AG09309 (cell line): Measurements from ENCODE around the gene USF1.

ENCODE experiments used
- DNase-seq: peaks from one replicate; pipeline ENCODE4 v3.0.0-alpha.2; 2010; ENCODE audit warnings: low read depth
- H3K4me3 ChIP-seq: 2 replicates; pipeline ENCODE4 v1.5.1; 2011; ENCODE audit warnings: mild to moderate bottlenecking, low read depth, low read length, moderate library complexity; ENCODE audit not compliant: control insufficient read depth
- CTCF ChIP-seq: IDR thresholded peaks from 2 replicates; pipeline ENCODE4 v1.5.1; 2011; ENCODE audit warnings: mild to moderate bottlenecking, low read depth, low read length, inconsistent platforms; ENCODE audit not compliant: insufficient read depth, control insufficient read depth; ENCODE audit errors: missing control alignments

USF1 gene

GRCh38 chr1:161079436-161080110 lies 33.8 kb upstream of the USF1 start:
- DNase-seq = no peak
- H3K4me3 ChIP-seq = no peak overlapping the region
- no peak for TF ChIP-seq CTCF

- no peak for DNase-seq
- H3K4me3 ChIP-seq = no peak overlapping the region
- no peak for TF ChIP-seq CTCF
These were observed 31.6 kb upstream of the USF1 start for GRCh38 chr1:161077426-161077825.

GRCh38 chr1:161076410-161076809 lies 30.6 kb upstream of the USF1 start:
- TF ChIP-seq CTCF = no peak
- no peak overlapping the region for H3K4me3 ChIP-seq
- no peak for DNase-seq

GRCh38 chr1:161074676-161075368 lies 29.0 kb upstream of the USF1 start:
- no peak for DNase-seq
- TF ChIP-seq CTCF = no peak
- H3K4me3 ChIP-seq = no peak overlapping the region

GRCh38 chr1:161073474-161074121 lies 27.8 kb upstream of the USF1 start:
- TF ChIP-seq CTCF = no peak
- no peak for DNase-seq
- H3K4me3 ChIP-seq = no peak overlapping the region

GRCh38 chr1:161072751-161073449 lies 27.1 kb upstream of the USF1 start:
- TF ChIP-seq CTCF = no peak
- no peak overlapping the region for H3K4me3 ChIP-seq
- no peak for DNase-seq
